ENCODE results near the gene PTPRG. TPM values are rescaled to one million over a fixed set of nuclear protein-coding genes. Genes with fewer than 3 reads are reported as not detected.

PTPRG gene
- polyA plus RNA-seq (2012; ENCODE audit: missing spikeins): 1.3 TPM

GRCh38 chr3:61561374-61562041, at the start of gene PTPRG:
TSS of gene PTPRG (plus strand) at chr3:61561571. CDS start at chr3:61562288, 717 bp downstream.
- FAIRE-seq (peak; percentile 69), DNase-seq (ENCODE audit: insufficient read length) (peak; percentile 51)
- TF ChIP-seq POLR2AphosphoS5 (IDR thresholded peaks at IDR 0.05; ENCODE audit: low read depth, low read length) (no peak), TAF1 (IDR thresholded peaks at IDR 0.05; ENCODE audit: borderline replicate concordance, low read depth, low read length) (no peak), POLR2A (IDR thresholded peaks at IDR 0.05; ENCODE audit: low read depth, low read length) (peak; percentile 21; the same call in 1 of the 2 replicates)

GRCh38 chr3:61518590-61518989, 42.8 kb upstream of the PTPRG start:
- DNase-seq (ENCODE audit: insufficient read length) (no peak), FAIRE-seq (no peak)
- no peak for TF ChIP-seq POLR2AphosphoS5 (IDR thresholded peaks at IDR 0.05; ENCODE audit: low read depth, low read length)
- no peak for TF ChIP-seq POLR2A (IDR thresholded peaks at IDR 0.05; ENCODE audit: low read depth, low read length)
- TF ChIP-seq TAF1 (IDR thresholded peaks at IDR 0.05; ENCODE audit: borderline replicate concordance, low read depth, low read length): no peak

GRCh38 chr3:61520966-61521628, 40.3 kb upstream of the PTPRG start:
- FAIRE-seq: peak; percentile 56
- TF ChIP-seq POLR2AphosphoS5 (IDR thresholded peaks at IDR 0.05; ENCODE audit: low read depth, low read length) (no peak), POLR2A (IDR thresholded peaks at IDR 0.05; ENCODE audit: low read depth, low read length) (no peak), TAF1 (IDR thresholded peaks at IDR 0.05; ENCODE audit: borderline replicate concordance, low read depth, low read length) (no peak)
- peak; percentile 37 for DNase-seq (ENCODE audit: insufficient read length)

- DNase-seq (ENCODE audit: insufficient read length) (no peak), FAIRE-seq (no peak)
- TF ChIP-seq POLR2A (IDR thresholded peaks at IDR 0.05; ENCODE audit: low read depth, low read length) (no peak), POLR2AphosphoS5 (IDR thresholded peaks at IDR 0.05; ENCODE audit: low read depth, low read length) (no peak), TAF1 (IDR thresholded peaks at IDR 0.05; ENCODE audit: borderline replicate concordance, low read depth, low read length) (no peak)
These were observed 39.3 kb upstream of the PTPRG start for GRCh38 chr3:61522060-61522459.

- FAIRE-seq (no peak), DNase-seq (ENCODE audit: insufficient read length) (no peak)
- no peak for TF ChIP-seq POLR2A (IDR thresholded peaks at IDR 0.05; ENCODE audit: low read depth, low read length)
- no peak for TF ChIP-seq POLR2AphosphoS5 (IDR thresholded peaks at IDR 0.05; ENCODE audit: low read depth, low read length)
- no peak for TF ChIP-seq TAF1 (IDR thresholded peaks at IDR 0.05; ENCODE audit: borderline replicate concordance, low read depth, low read length)
These were observed 38.7 kb upstream of the PTPRG start for GRCh38 chr3:61522626-61523025.

- TF ChIP-seq POLR2AphosphoS5 (IDR thresholded peaks at IDR 0.05; ENCODE audit: low read depth, low read length) (no peak), TAF1 (IDR thresholded peaks at IDR 0.05; ENCODE audit: borderline replicate concordance, low read depth, low read length) (no peak), POLR2A (IDR thresholded peaks at IDR 0.05; ENCODE audit: low read depth, low read length) (no peak)
- FAIRE-seq (no peak), DNase-seq (ENCODE audit: insufficient read length) (no peak)
These were observed 36.4 kb upstream of the PTPRG start for GRCh38 chr3:61524933-61525332.

- no peak for FAIRE-seq
- TF ChIP-seq POLR2AphosphoS5 (IDR thresholded peaks at IDR 0.05; ENCODE audit: low read depth, low read length) (no peak), POLR2A (IDR thresholded peaks at IDR 0.05; ENCODE audit: low read depth, low read length) (no peak), TAF1 (IDR thresholded peaks at IDR 0.05; ENCODE audit: borderline replicate concordance, low read depth, low read length) (no peak)
- no peak for DNase-seq (ENCODE audit: insufficient read length)
These were observed 35.1 kb upstream of the PTPRG start for GRCh38 chr3:61526308-61526707.

GRCh38 chr3:61527011-61527410, 34.4 kb upstream of the PTPRG start:
- no peak for FAIRE-seq
- no peak for DNase-seq (ENCODE audit: insufficient read length)
- TF ChIP-seq TAF1 (IDR thresholded peaks at IDR 0.05; ENCODE audit: borderline replicate concordance, low read depth, low read length) (no peak), POLR2AphosphoS5 (IDR thresholded peaks at IDR 0.05; ENCODE audit: low read depth, low read length) (no peak), POLR2A (IDR thresholded peaks at IDR 0.05; ENCODE audit: low read depth, low read length) (no peak)

- no peak for TF ChIP-seq POLR2A (IDR thresholded peaks at IDR 0.05; ENCODE audit: low read depth, low read length)
- TF ChIP-seq POLR2AphosphoS5 (IDR thresholded peaks at IDR 0.05; ENCODE audit: low read depth, low read length): no peak
- TF ChIP-seq TAF1 (IDR thresholded peaks at IDR 0.05; ENCODE audit: borderline replicate concordance, low read depth, low read length): no peak
- no peak for FAIRE-seq
- no peak for DNase-seq (ENCODE audit: insufficient read length)
These were observed 31.0 kb upstream of the PTPRG start for GRCh38 chr3:61530355-61530754.

- TF ChIP-seq TAF1 (IDR thresholded peaks at IDR 0.05; ENCODE audit: borderline replicate concordance, low read depth, low read length) (no peak), POLR2A (IDR thresholded peaks at IDR 0.05; ENCODE audit: low read depth, low read length) (no peak), POLR2AphosphoS5 (IDR thresholded peaks at IDR 0.05; ENCODE audit: low read depth, low read length) (no peak)
- FAIRE-seq: no peak
These were observed 29.8 kb upstream of the PTPRG start for GRCh38 chr3:61531528-61531927.

GRCh38 chr3:61532739-61533500, 28.5 kb upstream of the PTPRG start:
- TF ChIP-seq TAF1 (IDR thresholded peaks at IDR 0.05; ENCODE audit: borderline replicate concordance, low read depth, low read length) (no peak), POLR2A (IDR thresholded peaks at IDR 0.05; ENCODE audit: low read depth, low read length) (no peak), POLR2AphosphoS5 (IDR thresholded peaks at IDR 0.05; ENCODE audit: low read depth, low read length) (no peak)
- no peak for DNase-seq (ENCODE audit: insufficient read length)
- FAIRE-seq: no peak

More at GRCh38 chr3:61531528-61531927, 29.8 kb upstream of the PTPRG start:
- DNase-seq (ENCODE audit: insufficient read length): no peak
